ENCODE results near the gene ITGA11. TPM values are rescaled to one million over a fixed set of nuclear protein-coding genes. Genes with fewer than 3 reads are reported as not detected.
A peak's percentile ranks its signal among the peaks of the same experiment; 100 is the strongest.

ITGA11 gene
- total RNA-seq, 1 donor from 2014 or later: 193 TPM

GRCh38 chr15:68401496-68402431 lies 30.2 kb downstream of the ITGA11 start:
- Histone ChIP-seq H3K4me2 (ENCODE audit: low read length) (no peak overlapping the region), H2AFZ (ENCODE audit: low read depth, low read length) (no peak overlapping the region), H3K4me3 (ENCODE audit: insufficient read depth, low read depth, low read length) (no peak overlapping the region), H3K9me3 (ENCODE audit: insufficient read depth, low read depth, low read length) (peaks cover 6% of the 10 kb centered on the region), H3K27me3 (ENCODE audit: insufficient read depth, low read length) (no peaks in the 10 kb centered on the region), H3K36me3 (ENCODE audit: insufficient read depth, low read length) (peaks cover 7% of the 10 kb centered on the region), H3K4me1 (ENCODE audit: insufficient read depth, low read length) (peaks cover 7% of the 10 kb centered on the region), H3K79me2 (ENCODE audit: insufficient read depth, low read length) (peaks cover 63% of the 10 kb centered on the region), H3K27ac (ENCODE audit: low read depth, low read length) (no peak overlapping the region), H3K9ac (ENCODE audit: low read length) (no peak overlapping the region), H4K20me1 (ENCODE audit: insufficient read depth, low read length) (peaks cover 66% of the 10 kb centered on the region)
- no peak for DNase-seq (ENCODE audit: low read depth)
- TF ChIP-seq CTCF (IDR thresholded peaks at IDR 0.05; ENCODE audit: insufficient read depth, low read depth, low read length): no peak
- no peak for TF ChIP-seq EZH2 (IDR thresholded peaks at IDR 0.05; ENCODE audit: insufficient read depth, low read length)
- H3K4me3 Mint-ChIP-seq (ENCODE audit: unreplicated experiment): no peak overlapping the region
- FAIRE-seq: no peak
- no peaks in the 10 kb centered on the region for H3K27me3 Mint-ChIP-seq (ENCODE audit: low read depth, unreplicated experiment)
- peaks cover 8% of the 10 kb centered on the region for H3K9me3 Mint-ChIP-seq (ENCODE audit: unreplicated experiment)
- H3K27ac Mint-ChIP-seq (ENCODE audit: unreplicated experiment): no peak overlapping the region
- peaks cover 25% of the 10 kb centered on the region for H3K36me3 Mint-ChIP-seq (ENCODE audit: low read depth, unreplicated experiment)
- H3K4me1 Mint-ChIP-seq (ENCODE audit: low read depth, unreplicated experiment): peaks cover 4% of the 10 kb centered on the region

GRCh38 chr15:68400066-68400456 lies 31.9 kb downstream of the ITGA11 start:
- TF ChIP-seq EZH2 (IDR thresholded peaks at IDR 0.05; ENCODE audit: insufficient read depth, low read length): no peak
- no peak for TF ChIP-seq CTCF (IDR thresholded peaks at IDR 0.05; ENCODE audit: insufficient read depth, low read depth, low read length)
- peaks cover 60% of the 10 kb centered on the region for H3K79me2 ChIP-seq (ENCODE audit: insufficient read depth, low read length)
- Mint-ChIP-seq H3K36me3 (ENCODE audit: low read depth, unreplicated experiment) (peaks cover 25% of the 10 kb centered on the region), H3K4me1 (ENCODE audit: low read depth, unreplicated experiment) (peaks cover 4% of the 10 kb centered on the region), H3K27me3 (ENCODE audit: low read depth, unreplicated experiment) (no peaks in the 10 kb centered on the region), H3K9me3 (ENCODE audit: unreplicated experiment) (peaks cover 8% of the 10 kb centered on the region), H3K4me3 (ENCODE audit: unreplicated experiment) (no peak overlapping the region), H3K27ac (ENCODE audit: unreplicated experiment) (no peak overlapping the region)
- H3K4me3 ChIP-seq (ENCODE audit: insufficient read depth, low read depth, low read length): no peak overlapping the region
- peaks cover 6% of the 10 kb centered on the region for H3K9me3 ChIP-seq (ENCODE audit: insufficient read depth, low read depth, low read length)
- H3K4me2 ChIP-seq (ENCODE audit: low read length): peak overlapping the region; percentile 24
- no peak overlapping the region for H2AFZ ChIP-seq (ENCODE audit: low read depth, low read length)
- H3K27me3 ChIP-seq (ENCODE audit: insufficient read depth, low read length): no peaks in the 10 kb centered on the region
- H3K27ac ChIP-seq (ENCODE audit: low read depth, low read length): peak overlapping the region; percentile 16
- no peak overlapping the region for H3K9ac ChIP-seq (ENCODE audit: low read length)
- H4K20me1 ChIP-seq (ENCODE audit: insufficient read depth, low read length): peaks cover 58% of the 10 kb centered on the region
- H3K36me3 ChIP-seq (ENCODE audit: insufficient read depth, low read length): peaks cover 7% of the 10 kb centered on the region
- peaks cover 7% of the 10 kb centered on the region for H3K4me1 ChIP-seq (ENCODE audit: insufficient read depth, low read length)
- FAIRE-seq: peak; percentile 9
- no peak for DNase-seq (ENCODE audit: low read depth)
